Rectal smooth muscle tissue (tissue), 1 donor: ENCODE data around the gene LRP2.
"Not testable (repeated sequence)": the region's sequence is repeated elsewhere in the genome, so short reads cannot be mapped to it uniquely, and the experiment has no call there.

Experiments used
- H3K27ac ChIP-seq: one replicate; pipeline ENCODE4 v1.7.0; 2013; ENCODE audit warnings: low read depth, low read length, inconsistent platforms
- H3K27me3 ChIP-seq: one replicate; pipeline ENCODE4 v1.7.0; 2013; ENCODE audit warnings: low read length; ENCODE audit not compliant: control insufficient read depth, insufficient read depth
- H3K36me3 ChIP-seq: one replicate; pipeline ENCODE4 v1.7.0; 2013; ENCODE audit warnings: low read length; ENCODE audit not compliant: control insufficient read depth, insufficient read depth
- H3K4me1 ChIP-seq: one replicate; pipeline ENCODE4 v1.7.0; 2013; ENCODE audit warnings: low read length; ENCODE audit not compliant: control insufficient read depth, insufficient read depth
- H3K4me3 ChIP-seq: one replicate; pipeline ENCODE4 v1.7.0; 2013; ENCODE audit warnings: low read length
- H3K9ac ChIP-seq: one replicate; pipeline ENCODE4 v1.7.0; 2013; ENCODE audit warnings: low read length

LRP2 gene

DNA sequence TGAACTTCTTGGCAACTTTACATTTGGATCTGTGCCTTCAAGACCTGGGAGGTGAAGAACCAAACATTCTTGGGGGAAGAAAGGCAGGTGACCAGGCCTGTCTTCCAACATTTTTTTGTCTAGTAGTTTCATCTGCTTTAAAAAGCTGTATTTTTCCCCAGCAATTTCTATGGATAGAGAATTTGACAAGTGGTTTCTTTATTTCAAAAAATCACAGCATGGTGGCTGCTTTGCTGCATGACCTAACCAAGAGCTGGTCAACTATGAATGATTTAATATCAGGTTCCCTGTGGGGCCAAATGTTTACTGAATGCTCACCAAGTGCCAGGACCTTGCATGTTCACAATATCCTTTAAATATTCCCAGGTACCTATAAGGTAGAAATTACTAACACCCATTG lies 19.1 kb downstream of the LRP2 start:
- H3K36me3 ChIP-seq = no peaks in the 10 kb centered on the region
- no peak overlapping the region for H3K9ac ChIP-seq
- no peaks in the 10 kb centered on the region for H3K4me1 ChIP-seq
- no peak overlapping the region for H3K27ac ChIP-seq
- H3K27me3 ChIP-seq = no peaks in the 10 kb centered on the region
- no peak overlapping the region for H3K4me3 ChIP-seq

GRCh38 chr2:169339657-169340056 lies 22.7 kb downstream of the LRP2 start:
- H3K27ac ChIP-seq = no peak overlapping the region
- H3K4me3 ChIP-seq = no peak overlapping the region
- no peaks in the 10 kb centered on the region for H3K36me3 ChIP-seq
- no peak overlapping the region for H3K9ac ChIP-seq
- H3K27me3 ChIP-seq = no peaks in the 10 kb centered on the region
- H3K4me1 ChIP-seq = no peaks in the 10 kb centered on the region

DNA sequence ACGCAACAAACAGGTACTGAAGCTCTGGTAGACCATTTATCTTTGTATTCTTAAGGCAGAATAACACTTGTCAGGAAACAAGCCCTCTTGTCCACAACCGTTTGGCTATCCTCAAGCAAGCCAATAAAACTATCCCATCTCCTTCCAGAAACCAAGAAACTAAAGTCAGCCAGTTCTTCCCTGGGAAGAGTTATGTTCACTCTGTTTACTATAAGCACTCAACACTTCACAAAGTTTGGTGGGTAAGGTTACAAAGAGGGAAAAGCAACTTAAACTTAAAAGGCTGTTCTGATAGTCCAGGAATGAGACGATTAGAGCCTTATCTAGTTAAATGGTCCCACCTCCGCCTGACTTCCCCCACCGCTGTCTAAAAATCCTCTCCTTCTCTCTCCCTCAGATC lies 25.6 kb downstream of the LRP2 start:
- Histone ChIP-seq H3K27me3 (no peaks in the 10 kb centered on the region), H3K36me3 (no peaks in the 10 kb centered on the region), H3K4me1 (no peaks in the 10 kb centered on the region), H3K27ac (no peak overlapping the region), H3K9ac (no peak overlapping the region), H3K4me3 (no peak overlapping the region)

- Histone ChIP-seq H3K9ac (no peak overlapping the region), H3K4me3 (no peak overlapping the region), H3K4me1 (no peaks in the 10 kb centered on the region), H3K27ac (no peak overlapping the region), H3K27me3 (no peaks in the 10 kb centered on the region), H3K36me3 (no peaks in the 10 kb centered on the region)
Observed at GRCh38 chr2:169330555-169331198, 31.7 kb downstream of the LRP2 start.

DNA sequence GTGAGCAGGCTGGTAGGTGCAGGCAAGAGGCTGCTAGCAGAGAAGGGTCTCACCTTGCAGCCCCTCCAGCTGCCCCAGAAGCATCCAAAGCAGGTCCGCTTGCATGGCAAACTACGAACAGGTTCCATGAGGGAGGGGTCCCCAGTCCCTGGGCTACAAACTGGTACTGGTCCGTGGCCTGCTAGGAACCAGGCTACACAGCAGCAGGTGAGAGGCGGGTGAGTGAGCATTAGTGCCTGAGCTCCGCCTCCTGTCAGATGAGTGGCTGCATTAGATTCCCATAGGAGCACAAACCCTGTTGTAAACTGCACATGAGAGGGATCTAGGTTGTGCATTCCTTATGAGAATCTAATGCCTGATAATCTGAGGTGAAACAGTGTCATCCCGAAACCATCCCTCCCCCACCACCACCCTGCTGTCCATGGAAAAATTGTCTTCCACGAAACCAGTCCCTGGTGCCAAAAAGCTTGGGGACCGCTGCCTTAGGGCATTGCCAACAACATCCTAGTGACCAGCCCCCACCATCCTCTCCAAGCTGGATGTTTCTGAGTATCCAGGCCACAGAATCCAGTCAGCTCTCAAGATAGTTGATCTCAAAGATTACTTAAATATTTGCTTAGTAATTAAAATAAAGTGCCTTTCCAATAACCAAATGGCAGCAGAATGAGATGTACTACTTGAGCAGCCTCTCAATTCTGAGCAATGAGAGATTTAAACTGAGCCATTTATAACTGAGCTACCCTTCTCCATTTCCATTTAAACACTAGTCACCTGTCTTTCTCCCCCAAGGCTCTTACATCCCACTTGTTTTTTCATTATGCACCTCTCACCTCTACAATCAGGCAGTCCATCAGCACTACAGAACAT lies 32.4 kb downstream of the LRP2 start:
- no peaks in the 10 kb centered on the region for H3K4me1 ChIP-seq
- H3K9ac ChIP-seq = no peak overlapping the region
- no peak overlapping the region for H3K4me3 ChIP-seq
- no peak overlapping the region for H3K27ac ChIP-seq
- no peaks in the 10 kb centered on the region for H3K27me3 ChIP-seq
- no peaks in the 10 kb centered on the region for H3K36me3 ChIP-seq

GRCh38 chr2:169328785-169329184 lies 33.5 kb downstream of the LRP2 start:
- Histone ChIP-seq H3K27ac (no peak overlapping the region), H3K36me3 (no peaks in the 10 kb centered on the region), H3K9ac (no peak overlapping the region), H3K27me3 (no peaks in the 10 kb centered on the region), H3K4me3 (no peak overlapping the region), H3K4me1 (no peaks in the 10 kb centered on the region)

DNA sequence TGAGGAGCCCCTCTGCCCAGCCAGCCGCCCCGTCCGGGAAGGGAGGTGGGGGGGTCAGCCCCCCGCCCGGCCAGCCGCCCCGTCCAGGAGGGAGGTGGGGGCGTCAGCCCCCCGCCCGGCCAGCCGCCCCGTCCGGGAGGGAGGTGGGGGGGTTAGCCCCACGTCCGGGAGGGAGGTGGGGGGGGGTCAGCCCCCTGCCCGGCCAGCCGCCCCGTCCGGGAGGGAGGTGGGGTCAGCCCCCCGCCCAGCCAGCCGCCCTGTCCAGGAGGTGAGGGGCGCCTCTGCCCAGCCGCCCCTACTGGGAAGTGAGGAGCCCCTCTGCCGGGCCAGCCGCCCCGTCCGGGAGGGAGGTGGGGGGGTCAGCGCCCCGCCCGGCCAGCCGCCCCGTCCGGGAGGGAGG lies 34.5 kb downstream of the LRP2 start:
- not testable (repeated sequence) for H3K4me3 ChIP-seq, H3K4me1 ChIP-seq, H3K9ac ChIP-seq, H3K36me3 ChIP-seq, H3K27me3 ChIP-seq, H3K27ac ChIP-seq

GRCh38 chr2:169325886-169326285 lies 36.4 kb downstream of the LRP2 start:
- H3K27ac ChIP-seq, H3K27me3 ChIP-seq, H3K9ac ChIP-seq, H3K36me3 ChIP-seq, H3K4me3 ChIP-seq, H3K4me1 ChIP-seq: not testable (repeated sequence)

DNA sequence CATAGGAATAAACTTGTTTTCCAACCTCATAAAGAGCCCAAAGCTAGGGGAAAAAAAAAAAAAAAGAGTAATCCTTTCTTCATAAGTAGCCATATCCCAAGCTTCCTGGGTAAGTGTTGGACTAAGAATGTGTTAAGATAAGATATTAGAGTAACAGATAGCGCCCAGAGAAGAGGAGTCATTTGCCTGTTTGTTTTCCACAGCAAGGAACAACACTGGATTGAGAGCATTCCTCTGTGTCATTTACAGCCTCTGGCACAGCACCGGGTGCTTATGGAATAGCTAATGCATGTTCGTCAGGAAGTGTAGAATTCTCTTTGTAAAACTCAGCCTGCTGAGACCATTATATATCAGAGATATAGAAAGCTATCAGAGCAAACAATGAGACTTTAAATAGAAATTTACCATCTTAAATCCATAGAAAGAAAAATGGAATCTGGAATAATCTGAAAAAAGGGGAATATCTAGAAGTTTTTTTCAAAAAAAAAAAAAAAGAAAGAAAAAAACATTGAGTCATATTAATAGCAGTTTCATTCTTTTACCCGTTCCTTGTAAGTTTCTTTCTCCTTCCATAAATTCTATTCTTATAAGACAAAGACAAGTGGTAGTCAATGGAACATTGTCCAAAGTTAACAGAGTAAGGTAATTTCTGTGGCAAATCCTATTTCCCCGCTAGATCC lies 37.6 kb downstream of the LRP2 start:
- Histone ChIP-seq H3K4me3 (no peak overlapping the region), H3K27me3 (no peaks in the 10 kb centered on the region), H3K27ac (no peak overlapping the region), H3K9ac (no peak overlapping the region), H3K4me1 (no peaks in the 10 kb centered on the region), H3K36me3 (no peaks in the 10 kb centered on the region)

GRCh38 chr2:169323841-169324240 lies 38.5 kb downstream of the LRP2 start:
- Histone ChIP-seq H3K4me1 (no peaks in the 10 kb centered on the region), H3K27ac (no peak overlapping the region), H3K36me3 (no peaks in the 10 kb centered on the region), H3K4me3 (no peak overlapping the region), H3K9ac (no peak overlapping the region), H3K27me3 (no peaks in the 10 kb centered on the region)

DNA sequence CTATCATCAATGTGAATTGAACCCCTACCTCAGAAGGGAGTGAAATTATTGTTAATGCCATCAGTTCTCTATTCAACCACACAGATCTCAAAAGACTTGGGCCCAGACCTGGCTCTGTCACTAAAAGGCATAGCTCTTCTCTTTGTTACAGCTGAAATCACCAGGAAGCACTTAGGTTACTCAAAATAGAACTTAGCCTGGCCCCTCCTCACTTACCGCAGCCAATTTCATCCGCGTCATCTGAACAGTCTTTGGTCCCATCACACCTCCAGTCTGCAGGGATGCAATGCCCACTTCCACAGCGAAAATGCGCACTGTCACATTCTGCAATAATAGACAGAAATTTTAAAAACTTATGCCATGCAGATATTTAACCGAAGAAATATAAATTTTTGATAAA lies 41.8 kb downstream of the LRP2 start:
- no peaks in the 10 kb centered on the region for H3K4me1 ChIP-seq
- no peaks in the 10 kb centered on the region for H3K36me3 ChIP-seq
- no peak overlapping the region for H3K9ac ChIP-seq
- no peak overlapping the region for H3K27ac ChIP-seq
- no peak overlapping the region for H3K4me3 ChIP-seq
- no peaks in the 10 kb centered on the region for H3K27me3 ChIP-seq

- H3K27ac ChIP-seq = no peak overlapping the region
- no peak overlapping the region for H3K4me3 ChIP-seq
- no peaks in the 10 kb centered on the region for H3K4me1 ChIP-seq
- no peak overlapping the region for H3K9ac ChIP-seq
- no peaks in the 10 kb centered on the region for H3K27me3 ChIP-seq
- H3K36me3 ChIP-seq = no peaks in the 10 kb centered on the region
Observed at GRCh38 chr2:169315357-169315756, 47.0 kb downstream of the LRP2 start.
